GM21529 (cell line): ENCODE results near the gene SMIM13.

Experiments used
- ATAC-seq: cut with Tn5 transposase; IDR thresholded peaks from one replicate; pipeline ENCODE4 v1.9.1; 2021; ENCODE audit not compliant: unreplicated experiment

Gene SMIM13

DNA sequence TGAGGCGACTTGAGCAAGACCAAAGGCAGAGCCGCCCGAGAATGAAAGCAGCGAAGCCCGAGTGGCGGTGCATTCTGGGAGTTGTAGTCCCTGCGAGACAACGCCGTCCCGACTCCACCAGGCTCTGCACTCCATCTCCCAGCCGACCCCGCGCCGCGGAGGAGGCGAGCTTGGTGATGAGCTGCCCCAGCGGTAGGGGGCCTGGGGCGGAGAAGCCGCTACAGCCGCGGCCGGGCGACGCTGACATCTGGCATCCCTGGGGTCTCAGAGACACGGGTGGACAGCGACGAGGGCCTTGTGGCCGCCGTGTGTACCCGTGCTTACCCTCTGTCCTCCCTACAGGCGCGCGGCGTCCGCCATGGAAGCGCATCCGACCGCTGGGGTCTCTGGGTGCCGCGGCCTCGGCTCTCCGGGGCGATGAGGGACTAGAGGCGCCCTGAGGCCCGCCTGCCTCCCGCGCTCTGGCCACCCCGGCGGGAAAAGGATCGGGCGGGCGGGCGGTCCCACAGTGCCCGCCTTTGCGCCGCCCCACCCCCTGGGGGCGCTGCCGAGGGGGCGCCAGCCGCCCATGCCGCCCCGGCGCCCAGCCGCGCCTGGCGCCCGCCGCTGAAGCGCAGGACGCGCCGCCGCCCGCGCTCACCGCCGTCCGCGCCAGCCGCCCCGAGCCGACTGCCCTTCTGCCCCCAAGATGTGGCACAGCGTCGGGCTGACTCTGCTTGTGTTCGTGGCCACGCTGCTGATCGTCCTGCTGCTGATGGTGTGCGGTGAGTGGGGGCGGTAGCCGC lies at the start of gene SMIM13:
TSS of gene SMIM13 (plus strand) at position 209 of the 785 bp plus-strand sequence. CDS start at position 689, 480 bp downstream.
- ATAC-seq = peak; percentile 88

- ATAC-seq = peak; percentile 52
Observed at GRCh38 chr6:11043961-11044711, 49.5 kb upstream of the SMIM13 start, which contains the start of gene ELOVL2. ELOVL2 (minus strand) TSS chr6:11044305; CDS start chr6:11044230, 75 bp downstream.

GRCh38 chr6:11044712-11045167 lies 48.9 kb upstream of the SMIM13 start:
- ATAC-seq = no peak

DNA sequence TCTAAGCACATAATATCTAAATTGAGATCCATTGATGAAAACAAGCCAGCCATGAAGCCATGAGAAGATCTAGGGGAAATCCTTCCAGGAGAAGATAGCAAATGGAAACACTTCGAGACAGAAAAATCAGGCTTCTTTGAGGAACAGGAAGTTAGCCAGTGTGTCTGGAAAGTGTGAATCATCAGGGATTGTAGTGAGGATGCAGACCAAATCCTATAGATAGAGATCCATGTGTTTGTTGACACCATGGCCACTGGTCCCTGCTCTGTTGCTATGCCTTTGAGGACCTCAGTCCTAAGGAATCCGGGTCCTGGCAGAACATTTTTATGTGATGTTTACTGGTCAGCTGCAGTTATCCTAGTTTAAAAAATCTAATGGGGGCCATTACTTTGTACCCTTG lies 42.9 kb upstream of the SMIM13 start:
- no peak for ATAC-seq

DNA sequence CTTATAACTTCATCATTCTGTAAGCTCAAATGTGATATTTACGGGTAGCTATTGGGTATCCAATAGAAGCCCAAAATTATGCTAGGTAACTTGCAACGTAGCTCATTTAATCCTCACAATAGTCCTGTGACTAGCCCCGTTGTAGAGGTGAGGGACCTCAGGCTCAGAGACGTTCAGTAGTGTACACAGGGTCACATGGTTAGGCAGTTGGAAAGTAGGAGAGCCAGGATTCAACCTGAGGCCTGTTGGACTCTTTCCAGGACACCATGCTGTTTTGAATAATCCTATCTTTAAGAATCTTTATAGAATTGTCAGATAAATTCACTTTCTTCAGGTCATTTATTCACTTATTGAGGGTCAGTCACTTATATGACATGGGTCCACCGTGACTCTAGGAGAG lies 40.3 kb upstream of the SMIM13 start:
- no peak for ATAC-seq

DNA sequence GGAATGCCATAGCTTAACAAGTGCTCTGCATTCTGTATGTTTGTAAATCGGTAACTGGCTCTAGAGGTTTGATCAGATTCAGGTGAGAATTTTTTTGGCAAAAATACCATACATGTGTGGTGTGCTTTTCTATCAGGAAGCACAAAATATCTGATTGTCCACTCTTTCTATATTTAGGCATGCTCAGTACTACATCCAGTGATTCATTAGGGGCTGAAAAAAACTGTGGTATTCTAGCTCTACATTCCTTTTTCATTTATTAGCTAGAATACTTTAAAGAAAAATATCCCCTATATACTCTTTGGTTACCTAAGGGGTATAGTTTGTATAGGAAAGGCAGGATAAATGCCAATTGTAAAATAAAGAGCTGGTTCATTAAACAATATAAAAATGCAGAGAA lies 38.9 kb upstream of the SMIM13 start:
- ATAC-seq = no peak

GRCh38 chr6:11055127-11055627 lies 38.5 kb upstream of the SMIM13 start:
- no peak for ATAC-seq

GRCh38 chr6:11056871-11057270 lies 36.8 kb upstream of the SMIM13 start:
- ATAC-seq = no peak

DNA sequence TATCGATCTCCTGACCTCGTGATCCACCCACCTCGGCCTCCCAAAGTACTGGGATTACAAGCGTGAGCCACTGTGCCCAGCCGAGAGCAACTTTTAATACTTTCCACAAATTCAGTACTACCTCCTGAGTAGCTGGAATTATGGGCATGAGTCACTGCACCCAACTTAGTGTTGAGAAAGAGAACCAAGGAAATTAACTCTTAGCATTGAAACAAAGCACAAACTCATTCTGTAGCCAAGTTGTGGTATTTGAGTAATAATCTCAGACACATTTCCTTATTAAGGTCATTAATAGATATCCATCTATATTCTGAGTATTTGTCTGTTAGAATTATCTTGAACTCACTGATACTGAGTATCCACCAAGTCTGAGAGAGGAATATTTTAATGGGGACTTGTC lies 35.2 kb upstream of the SMIM13 start:
- no peak for ATAC-seq

GRCh38 chr6:11062083-11062482 lies 31.6 kb upstream of the SMIM13 start:
- no peak for ATAC-seq

DNA sequence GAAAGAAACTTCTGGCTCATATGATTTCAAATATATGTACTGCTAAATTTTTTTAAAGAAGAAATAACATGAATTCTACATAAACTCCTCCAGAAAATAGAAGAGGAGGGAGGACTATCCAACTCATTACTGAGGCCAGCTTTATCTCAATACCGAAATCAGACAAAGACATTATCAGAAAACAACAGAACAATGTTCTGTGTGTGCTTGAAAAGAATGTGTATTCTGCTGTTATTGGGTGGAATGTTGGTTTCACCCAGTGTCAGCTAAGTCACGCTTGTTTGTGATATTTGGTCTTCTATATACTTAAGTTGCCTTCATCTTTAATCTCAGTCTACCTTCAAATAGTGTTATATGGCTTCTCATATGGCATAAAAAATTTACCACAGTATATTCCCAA lies 30.9 kb upstream of the SMIM13 start:
- ATAC-seq = no peak

DNA sequence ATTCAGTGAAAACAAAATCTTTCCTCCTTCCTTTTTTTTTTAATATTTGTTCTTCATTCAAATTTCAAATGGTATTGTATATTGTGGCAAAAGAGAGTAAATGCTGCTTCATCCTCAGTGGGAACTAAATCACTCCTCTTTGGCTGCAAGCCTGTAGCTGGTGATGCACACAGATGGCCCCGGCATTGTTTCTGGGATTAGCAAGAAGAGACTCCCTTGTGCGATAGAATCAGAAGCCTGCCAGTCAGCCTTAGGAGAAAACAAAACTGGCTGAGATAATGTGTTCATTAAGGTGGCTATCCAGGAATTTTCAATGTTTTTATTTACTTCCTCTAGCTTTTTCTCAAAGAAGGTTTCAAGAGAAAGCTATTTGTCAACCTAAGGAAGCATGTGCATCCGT lies 28.8 kb upstream of the SMIM13 start:
- ATAC-seq = no peak

- ATAC-seq = no peak
Observed at GRCh38 chr6:11065436-11066202, 28.0 kb upstream of the SMIM13 start.

- ATAC-seq = no peak
Observed at GRCh38 chr6:11066505-11067347, 26.9 kb upstream of the SMIM13 start.

GRCh38 chr6:11067348-11067747 lies 26.3 kb upstream of the SMIM13 start:
- no peak for ATAC-seq

GRCh38 chr6:11069760-11070159 lies 23.9 kb upstream of the SMIM13 start:
- no peak for ATAC-seq

- no peak for ATAC-seq
Observed at GRCh38 chr6:11072101-11072500, 21.5 kb upstream of the SMIM13 start.

- ATAC-seq = no peak
Observed at GRCh38 chr6:11076540-11076939, 17.1 kb upstream of the SMIM13 start.

DNA sequence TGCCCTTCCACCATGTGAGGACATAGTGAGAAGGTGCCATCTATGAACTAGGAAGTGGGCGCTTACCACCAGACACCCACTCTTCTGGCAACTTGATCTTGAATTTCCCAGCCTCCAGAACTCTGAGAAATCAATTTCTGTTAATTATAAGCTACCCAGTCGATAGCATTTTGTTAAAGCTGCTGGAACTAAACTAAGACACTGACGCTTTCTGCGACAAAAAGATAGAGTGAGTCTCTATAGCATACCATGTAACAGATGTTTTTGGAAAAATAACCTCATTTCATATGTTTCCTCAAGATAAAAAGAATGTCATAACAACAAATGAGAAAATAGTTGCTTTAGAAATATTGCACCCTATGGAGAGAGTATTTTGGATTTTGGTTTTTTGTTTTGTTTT lies 15.4 kb upstream of the SMIM13 start:
- ATAC-seq = no peak

DNA sequence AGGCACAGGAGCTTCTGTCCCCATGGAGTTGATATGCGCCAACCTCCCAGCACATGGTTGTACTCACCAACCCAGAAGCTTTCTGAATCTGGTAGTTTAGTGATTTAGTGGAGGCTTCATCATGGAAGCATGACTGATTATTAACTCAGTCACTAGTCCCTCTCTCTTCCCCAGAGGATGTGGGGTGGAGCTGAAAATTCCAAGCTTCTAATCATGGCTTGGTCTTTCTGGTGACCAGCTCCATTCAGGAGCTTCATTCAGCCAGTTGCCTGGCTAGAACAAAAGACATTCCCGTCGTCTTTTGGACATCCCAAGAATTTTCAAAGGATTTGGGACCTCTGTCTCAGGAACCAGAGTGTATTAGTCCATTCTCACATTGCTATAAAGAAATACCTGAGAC lies 13.3 kb upstream of the SMIM13 start:
- no peak for ATAC-seq
